SK-N-SH (cell line): ENCODE results near the gene ZC3H18. TPM values are rescaled to one million over a fixed set of nuclear protein-coding genes. Genes with fewer than 3 reads are reported as not detected.

ENCODE experiments used
- CTCF ChIA-PET: fragments of 300-600, 350-600 bp; formaldehyde crosslinking; extraction: SDS; loops from one replicate; lab custom pipeline; 2021; lab: Yijun Ruan, JAX
- POLR2A ChIA-PET: fragments of 350-600 bp; sonication (Branson Sonifier 250); formaldehyde crosslinking; extraction: SDS; loops from one replicate; lab custom pipeline; 2020; ENCODE audit warnings: antibody characterized with exemption, inconsistent platforms; lab: Yijun Ruan, JAX
- DNase-seq: peaks from one replicate; pipeline ENCODE4 v3.0.0; 2012
- H2AFZ ChIP-seq: fragments of 200-600 bp; sonication (generic); 2 replicates; pipeline ENCODE4 v1.8.1; 2016; ENCODE audit warnings: antibody characterized with exemption, mild to moderate bottlenecking, low read depth
- H3F3A ChIP-seq: fragments of 200-600 bp; sonication (generic); replicated peaks from 2 replicates; pipeline ENCODE3; 2016; ENCODE audit warnings: antibody characterized with exemption, mild to moderate bottlenecking; ENCODE audit not compliant: insufficient read depth
- H3K27ac ChIP-seq, 2 experiments: fragments of 200-500 bp in 1 of 2; fragments of 200-600 bp in 1 of 2; sonication (Bioruptor generic) in 1 of 2; sonication (generic), shearing (Covaris generic) in 1 of 2; 2 replicates each; pipeline versions ENCODE4 v1.5.1 to v1.6.1; 2014 to 2016; ENCODE audit warnings: low read depth in 2 of 2, inconsistent platforms in 1 of 2, low read length in 1 of 2, mild to moderate bottlenecking in 1 of 2, mixed read lengths in 1 of 2
- H3K27me3 ChIP-seq: fragments of 200-600 bp; sonication (generic), shearing (Covaris generic); 2 replicates; pipeline ENCODE4 v1.6.1; 2016; ENCODE audit warnings: mixed run types; ENCODE audit not compliant: insufficient read depth
- H3K36me3 ChIP-seq, 2 experiments: fragments of 200-500 bp in 1 of 2; fragments of 200-600 bp in 1 of 2; sonication (Bioruptor generic) in 1 of 2; sonication (generic) in 1 of 2; replicated peaks in 1 of 2; 2 replicates each; pipeline versions ENCODE3 to v1.5.1; 2014 to 2016; ENCODE audit warnings: low read length in 1 of 2, mild to moderate bottlenecking in 1 of 2; ENCODE audit not compliant: insufficient read depth in 2 of 2, control insufficient read depth in 1 of 2
- H3K4me1 ChIP-seq, 2 experiments: fragments of 200-500 bp in 1 of 2; fragments of 200-600 bp in 1 of 2; sonication (Bioruptor generic) in 1 of 2; sonication (generic), shearing (Covaris generic) in 1 of 2; 2 replicates each; pipeline versions ENCODE4 v1.5.1 to v1.6.1; 2014 to 2016; ENCODE audit warnings: low read depth in 1 of 2, low read length in 1 of 2, mixed run types in 1 of 2; ENCODE audit not compliant: insufficient read depth in 2 of 2, control insufficient read depth in 1 of 2
- H3K4me2 ChIP-seq: fragments of 200-600 bp; sonication (generic), shearing (Covaris generic); 2 replicates; pipeline ENCODE4 v1.6.1; 2017; ENCODE audit warnings: mixed run types
- H3K4me3 ChIP-seq, 2 experiments: fragments of 200-500 bp in 1 of 2; fragments of 200-600 bp in 1 of 2; sonication (Bioruptor generic) in 1 of 2; sonication (generic), shearing (Covaris generic) in 1 of 2; 2 replicates each; pipeline versions ENCODE4 v1.5.1 to v1.8.1; 2014 to 2016; ENCODE audit warnings: low read depth in 2 of 2, inconsistent platforms in 1 of 2, low read length in 1 of 2, mild to moderate bottlenecking in 1 of 2, mixed read lengths in 1 of 2, moderate library complexity in 1 of 2
- H3K79me2 ChIP-seq: fragments of 200-600 bp; sonication (generic); 2 replicates; pipeline ENCODE4 v1.8.1; 2017; ENCODE audit warnings: mild to moderate bottlenecking; ENCODE audit not compliant: insufficient read depth
- H3K9ac ChIP-seq: fragments of 200-600 bp; sonication (generic); 2 replicates; pipeline ENCODE4 v1.6.1; 2017; ENCODE audit warnings: mixed run types
- H3K9me2 ChIP-seq: fragments of 200-600 bp; sonication (generic); 2 replicates; pipeline ENCODE4 v1.6.1; 2017; ENCODE audit warnings: mixed run types
- H3K9me3 ChIP-seq: fragments of 200-600 bp; sonication (generic); 2 replicates; pipeline ENCODE4 v1.6.1; 2017; ENCODE audit warnings: mixed run types, mild to moderate bottlenecking, moderate library complexity
- H4K20me1 ChIP-seq: fragments of 200-600 bp; sonication (generic); 2 replicates; pipeline ENCODE4 v1.6.1; 2017; ENCODE audit warnings: mild to moderate bottlenecking, mixed run types; ENCODE audit not compliant: insufficient read depth
- CHD2 ChIP-seq: fragments of 150-350 bp; IDR thresholded peaks from 2 replicates; pipeline ENCODE4 v1.6.1; 2018; ENCODE audit warnings: low read length; ENCODE audit not compliant: partially characterized antibody
- ELF1 ChIP-seq: IDR thresholded peaks from 2 replicates; pipeline ENCODE4 v1.4.0; 2012
- EZH2phosphoT487 ChIP-seq: fragments of 200-600 bp; sonication (generic); IDR thresholded peaks from 2 replicates; pipeline ENCODE4 v1.6.1; 2017; ENCODE audit warnings: low read depth, mixed run types, mild to moderate bottlenecking, antibody characterized with exemption, moderate library complexity, borderline replicate concordance
- FOSL2 ChIP-seq: IDR thresholded peaks from 2 replicates; pipeline ENCODE4 v1.4.0; 2012; ENCODE audit warnings: low read depth, mild to moderate bottlenecking, moderate library complexity, borderline replicate concordance
- FOXJ3 ChIP-seq: sonication (generic); formaldehyde crosslinking; IDR thresholded peaks from 2 replicates; pipeline ENCODE4 v1.5.1; 2020; ENCODE audit warnings: mild to moderate bottlenecking, missing genetic modification reagents
- FOXM1 ChIP-seq: IDR thresholded peaks from 2 replicates; pipeline ENCODE4 v1.4.0; 2012; ENCODE audit warnings: low read depth, mild to moderate bottlenecking
- GABPA ChIP-seq: IDR thresholded peaks from 2 replicates; pipeline ENCODE4 v1.4.0; 2012; ENCODE audit warnings: low read depth, mild to moderate bottlenecking
- GATA2 ChIP-seq: sonication (generic); formaldehyde crosslinking; IDR thresholded peaks from 2 replicates; pipeline ENCODE4 v1.5.0; 2020; ENCODE audit warnings: mild to moderate bottlenecking, missing genetic modification reagents
- MEF2A ChIP-seq: IDR thresholded peaks from 2 replicates; pipeline ENCODE4 v1.4.0; 2012; ENCODE audit warnings: low read depth, borderline replicate concordance
- NRF1 ChIP-seq: IDR thresholded peaks from 2 replicates; pipeline ENCODE4 v1.6.1; 2012; ENCODE audit warnings: low read depth, mild to moderate bottlenecking, low read length
- RXRA ChIP-seq: IDR thresholded peaks from 2 replicates; pipeline ENCODE4 v1.4.0; 2012; ENCODE audit warnings: low read depth, mild to moderate bottlenecking, borderline replicate concordance
- TAF1 ChIP-seq: IDR thresholded peaks from 2 replicates; pipeline ENCODE4 v1.6.1; 2012; ENCODE audit warnings: low read depth, mild to moderate bottlenecking, low read length, moderate library complexity, borderline replicate concordance
- TCF12 ChIP-seq: IDR thresholded peaks from 2 replicates; pipeline ENCODE4 v1.4.0; 2012
- TEAD4 ChIP-seq: IDR thresholded peaks from 2 replicates; pipeline ENCODE4 v1.4.0; 2012; ENCODE audit warnings: mild to moderate bottlenecking, borderline replicate concordance; ENCODE audit not compliant: insufficient read depth
- WGBS: methylation state at CpG from one replicate; pipeline ENCODE4 v1.1.6; 2017; ENCODE audit warnings: low lambda C conversion rate; 5-methylcytosine and 5-hydroxymethylcytosine counted together
- polyA plus RNA-seq, 3 experiments: library from polyadenylated mRNA; depleted of rRNA; stranded (reverse); fragments of >200 nt; gene quantifications; 2 replicates each; pipeline ENCODE4 v1.2.3, GENCODE V29; 2012
- TF ChIP-seq, protein P1 (sequence below): IDR thresholded peaks from 2 replicates; pipeline ENCODE4 v1.4.0; 2012; ENCODE audit warnings: low read depth
- TF ChIP-seq, protein P2 (sequence below): fragments of 200-600 bp; sonication (generic); IDR thresholded peaks from 2 replicates; pipeline ENCODE4 v1.6.1; 2017; ENCODE audit warnings: antibody characterized with exemption, mild to moderate bottlenecking, moderate library complexity
- TF ChIP-seq, protein P3 (sequence below): IDR thresholded peaks from 2 replicates; pipeline ENCODE4; 2012

ZC3H18 gene
- polyA plus RNA-seq, 1 of the 3 experiments (the other 2 are of a cell fraction) = 32.7 TPM

DNA sequence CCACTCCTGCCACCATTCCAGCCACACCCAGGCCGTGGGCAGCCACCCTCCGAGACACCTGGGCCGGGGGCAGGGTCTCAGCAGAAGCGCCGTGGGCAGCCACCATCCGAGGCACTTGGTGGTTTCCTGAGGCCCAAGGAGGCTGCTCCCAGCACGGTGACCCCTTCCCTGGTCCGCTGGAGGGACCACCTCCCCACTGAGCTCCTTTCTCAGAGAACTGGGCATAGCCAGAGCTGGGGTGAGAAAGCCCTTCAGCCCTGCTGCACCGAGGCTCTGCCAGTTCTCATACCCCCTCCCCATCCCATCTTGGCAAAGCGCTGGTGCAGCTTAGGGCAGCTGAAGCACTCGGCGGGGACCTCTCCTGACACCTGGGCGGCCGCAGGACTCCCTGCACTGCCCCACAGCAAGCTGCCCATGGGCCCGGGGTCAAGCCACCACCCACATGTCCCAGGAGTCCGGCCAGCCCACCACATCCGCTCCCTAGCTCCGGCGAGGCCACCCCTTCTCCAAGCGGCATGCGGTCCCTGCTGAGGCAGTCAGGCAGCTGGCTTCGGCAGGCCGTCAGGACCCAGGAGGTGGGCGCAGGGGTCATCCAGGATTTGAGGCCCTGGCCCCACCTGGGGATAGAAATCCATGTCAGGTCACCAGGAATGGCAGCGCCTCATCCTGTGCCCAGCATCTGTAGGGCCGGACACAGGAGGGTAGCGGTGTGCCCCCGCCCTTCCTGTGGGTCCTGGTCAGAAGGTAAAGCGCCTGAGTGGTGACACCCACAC, 82.0 kb downstream of the ZC3H18 start:
- DNase-seq = no peak
- ChIA-PET POLR2A (no interaction called here), CTCF (interaction anchor here (0.8 to 1.8 kb wide), 3 partner anchors 29 to 86 kb away, joined by 3 to 5 read pairs (median 3); no protein-coding TSS in a partner anchor)

DNA sequence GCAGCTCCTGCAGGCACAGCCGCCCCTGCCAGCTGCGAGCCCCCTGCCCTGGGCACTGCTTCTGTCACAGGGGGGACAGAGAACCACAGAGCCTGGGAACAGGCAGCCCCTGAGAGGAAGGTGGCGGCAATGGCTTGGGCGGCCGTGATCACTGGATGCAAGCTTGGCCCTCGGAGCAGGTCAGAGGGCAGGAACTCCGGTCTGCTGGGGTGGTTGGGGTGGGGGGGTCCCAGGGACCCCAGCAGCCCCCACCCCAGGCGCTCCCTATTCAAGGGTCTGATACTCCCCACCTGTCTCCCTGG, 82.5 kb downstream of the ZC3H18 start:
- ChIA-PET POLR2A (no interaction called here), CTCF (interaction anchor here (0.8 to 1.2 kb wide), 2 partner anchors 28 to 85 kb away, joined by 3 read pairs; no protein-coding TSS in a partner anchor)
- H3F3A ChIP-seq = no peaks in the 10 kb centered on the region
- H3K9me3 ChIP-seq = no peaks in the 10 kb centered on the region
- H3K36me3 ChIP-seq = peaks cover 0 to 8% of the 10 kb centered on the region in 2 experiments
- H2AFZ ChIP-seq = no peak overlapping the region
- no peak overlapping the region for H3K27ac ChIP-seq
- TF ChIP-seq TEAD4 (no peak), FOSL2 (no peak), NRF1 (no peak), TAF1 (no peak), FOXM1 (no peak)
- TF ChIP-seq, protein P1, sequence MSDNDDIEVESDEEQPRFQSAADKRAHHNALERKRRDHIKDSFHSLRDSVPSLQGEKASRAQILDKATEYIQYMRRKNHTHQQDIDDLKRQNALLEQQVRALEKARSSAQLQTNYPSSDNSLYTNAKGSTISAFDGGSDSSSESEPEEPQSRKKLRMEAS = no peak
- TF ChIP-seq, protein P2, sequence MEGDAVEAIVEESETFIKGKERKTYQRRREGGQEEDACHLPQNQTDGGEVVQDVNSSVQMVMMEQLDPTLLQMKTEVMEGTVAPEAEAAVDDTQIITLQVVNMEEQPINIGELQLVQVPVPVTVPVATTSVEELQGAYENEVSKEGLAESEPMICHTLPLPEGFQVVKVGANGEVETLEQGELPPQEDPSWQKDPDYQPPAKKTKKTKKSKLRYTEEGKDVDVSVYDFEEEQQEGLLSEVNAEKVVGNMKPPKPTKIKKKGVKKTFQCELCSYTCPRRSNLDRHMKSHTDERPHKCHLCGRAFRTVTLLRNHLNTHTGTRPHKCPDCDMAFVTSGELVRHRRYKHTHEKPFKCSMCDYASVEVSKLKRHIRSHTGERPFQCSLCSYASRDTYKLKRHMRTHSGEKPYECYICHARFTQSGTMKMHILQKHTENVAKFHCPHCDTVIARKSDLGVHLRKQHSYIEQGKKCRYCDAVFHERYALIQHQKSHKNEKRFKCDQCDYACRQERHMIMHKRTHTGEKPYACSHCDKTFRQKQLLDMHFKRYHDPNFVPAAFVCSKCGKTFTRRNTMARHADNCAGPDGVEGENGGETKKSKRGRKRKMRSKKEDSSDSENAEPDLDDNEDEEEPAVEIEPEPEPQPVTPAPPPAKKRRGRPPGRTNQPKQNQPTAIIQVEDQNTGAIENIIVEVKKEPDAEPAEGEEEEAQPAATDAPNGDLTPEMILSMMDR = no peak
- no CpG with 5 or more reads among the region's 8 CpGs for WGBS
- no peak for DNase-seq
- no peaks in the 10 kb centered on the region for H3K79me2 ChIP-seq
- H3K4me3 ChIP-seq = no peak overlapping the region
- peaks cover 4 to 10% of the 10 kb centered on the region in 2 experiments; a peak in 2 of 4 replicates for H3K4me1 ChIP-seq
- H3K4me2 ChIP-seq = no peak overlapping the region
- no peaks in the 10 kb centered on the region for H3K9me2 ChIP-seq
- no peak overlapping the region for H3K9ac ChIP-seq
- no peaks in the 10 kb centered on the region for H3K27me3 ChIP-seq
- no peaks in the 10 kb centered on the region for H4K20me1 ChIP-seq

More for the DNA sequence above, 82.0 kb downstream of the ZC3H18 start:
- Histone ChIP-seq H2AFZ (no peak overlapping the region), H3K36me3 (peaks cover 0 to 8% of the 10 kb centered on the region in 2 experiments), H3K9me3 (no peaks in the 10 kb centered on the region), H3F3A (no peaks in the 10 kb centered on the region), H3K27ac (no peak overlapping the region), H3K9ac (no peak overlapping the region), H3K27me3 (no peaks in the 10 kb centered on the region), H3K4me3 (no peak overlapping the region), H4K20me1 (no peaks in the 10 kb centered on the region), H3K9me2 (no peaks in the 10 kb centered on the region), H3K79me2 (no peaks in the 10 kb centered on the region), H3K4me1 (peaks cover 4 to 10% of the 10 kb centered on the region in 2 experiments; a peak in 2 of 4 replicates), H3K4me2 (no peak overlapping the region)
- 83% methylated on average over 4 of the region's 29 CpGs for WGBS
- TF ChIP-seq RXRA = no peak
- TF ChIP-seq, all 33 proteins: peak for 0

DNA sequence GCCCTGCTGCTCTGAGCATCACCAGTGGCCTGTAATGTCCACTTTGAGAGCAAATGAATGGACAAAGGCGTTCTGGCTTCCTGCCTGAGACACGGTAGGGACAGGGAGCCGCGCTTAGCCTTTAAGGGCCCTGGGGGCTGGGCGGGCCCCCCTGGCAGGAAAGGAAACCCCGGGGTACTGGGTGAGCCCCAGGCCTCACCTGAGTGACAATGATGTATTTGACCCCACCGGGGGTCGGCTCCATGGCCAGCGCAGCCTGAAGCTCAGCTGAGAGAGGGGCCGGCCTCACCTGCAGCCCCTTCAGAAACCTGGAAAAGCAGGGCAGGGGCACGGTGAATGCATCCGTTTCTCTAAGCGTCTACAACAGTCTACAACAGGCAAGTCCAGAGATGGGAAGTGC, 82.9 kb downstream of the ZC3H18 start:
- Histone ChIP-seq H4K20me1 (no peaks in the 10 kb centered on the region), H3K79me2 (no peaks in the 10 kb centered on the region), H3F3A (no peaks in the 10 kb centered on the region), H3K9ac (no peak overlapping the region), H3K9me2 (no peaks in the 10 kb centered on the region), H3K4me1 (peaks cover 4 to 10% of the 10 kb centered on the region in 2 experiments; a peak in 2 of 4 replicates), H3K9me3 (no peaks in the 10 kb centered on the region), H3K27me3 (no peaks in the 10 kb centered on the region), H3K27ac (no peak overlapping the region), H2AFZ (no peak overlapping the region), H3K36me3 (peaks cover 0 to 8% of the 10 kb centered on the region in 2 experiments), H3K4me2 (no peak overlapping the region), H3K4me3 (no peak overlapping the region)
- ChIA-PET POLR2A (no interaction called here), CTCF (interaction anchor here (0.8 to 1.2 kb wide), 2 partner anchors 28 to 85 kb away, joined by 3 read pairs; no protein-coding TSS in a partner anchor)
- 95% methylated on average over 7 of the region's 13 CpGs for WGBS
- DNase-seq = no peak
- TF ChIP-seq NRF1 (no peak), TEAD4 (no peak), CHD2 (no peak), EZH2phosphoT487 (no peak), ELF1 (no peak), FOSL2 (no peak), FOXJ3 (CRISPR knock-in tag) (no peak), GATA2 (CRISPR knock-in tag) (no peak), MEF2A (no peak), TCF12 (no peak), RXRA (no peak), GABPA (no peak)
- TF ChIP-seq, protein P1 = no peak
- TF ChIP-seq, protein P3, sequence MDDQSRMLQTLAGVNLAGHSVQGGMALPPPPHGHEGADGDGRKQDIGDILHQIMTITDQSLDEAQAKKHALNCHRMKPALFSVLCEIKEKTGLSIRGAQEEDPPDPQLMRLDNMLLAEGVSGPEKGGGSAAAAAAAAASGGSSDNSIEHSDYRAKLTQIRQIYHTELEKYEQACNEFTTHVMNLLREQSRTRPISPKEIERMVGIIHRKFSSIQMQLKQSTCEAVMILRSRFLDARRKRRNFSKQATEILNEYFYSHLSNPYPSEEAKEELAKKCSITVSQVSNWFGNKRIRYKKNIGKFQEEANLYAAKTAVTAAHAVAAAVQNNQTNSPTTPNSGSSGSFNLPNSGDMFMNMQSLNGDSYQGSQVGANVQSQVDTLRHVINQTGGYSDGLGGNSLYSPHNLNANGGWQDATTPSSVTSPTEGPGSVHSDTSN = no peak
